NB4 (cell line): ENCODE measurements around the gene MRPL58.

Experiments
- MYC ChIP-seq: IDR thresholded peaks from 2 replicates; pipeline ENCODE4 v1.6.1; 2011; ENCODE audit warnings: low read depth, low read length
- POLR2A ChIP-seq: IDR thresholded peaks from 2 replicates; pipeline ENCODE4 v1.6.1; 2011; ENCODE audit warnings: mild to moderate bottlenecking; ENCODE audit not compliant: insufficient read length; ENCODE audit errors: extremely low read depth
- TF ChIP-seq, protein P1 (sequence below): IDR thresholded peaks from one replicate; pipeline ENCODE4 v1.5.1; 2012; ENCODE audit warnings: low read depth, low read length
- TF ChIP-seq, protein P2 (sequence below): IDR thresholded peaks from 2 replicates; pipeline ENCODE4 v1.6.1; 2011; ENCODE audit warnings: low read depth, low read length

DNA sequence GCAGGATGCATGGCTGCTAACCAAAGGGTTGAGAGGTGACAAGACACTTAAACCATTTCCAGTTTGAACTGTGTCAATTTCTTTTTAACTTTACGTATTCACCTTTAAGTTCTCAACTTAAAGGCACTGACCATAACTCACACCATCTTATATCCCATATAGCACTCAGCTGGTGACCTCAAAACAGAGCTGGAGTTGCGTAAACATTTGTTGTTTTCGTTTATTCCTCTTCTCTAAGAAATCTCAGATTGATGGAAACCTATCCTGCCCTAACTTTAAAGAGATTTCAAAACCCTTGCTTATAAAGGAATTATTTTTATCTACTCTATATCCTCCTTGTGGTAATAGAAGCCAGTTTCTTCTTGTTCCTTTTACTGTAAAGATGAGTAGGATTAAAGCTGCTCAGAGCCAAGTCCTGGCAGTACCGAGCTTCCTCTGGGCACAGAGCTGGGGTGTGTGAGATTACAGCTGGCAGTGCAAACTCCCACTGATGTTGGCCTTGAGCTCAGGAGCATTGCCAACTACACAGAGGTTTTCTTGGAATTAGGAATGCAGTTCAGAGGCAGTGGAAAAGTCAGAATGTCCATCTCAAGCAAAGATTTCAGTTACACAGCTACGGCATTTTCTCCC, 35.9 kb downstream of the MRPL58 start:
- TF ChIP-seq, protein P1, sequence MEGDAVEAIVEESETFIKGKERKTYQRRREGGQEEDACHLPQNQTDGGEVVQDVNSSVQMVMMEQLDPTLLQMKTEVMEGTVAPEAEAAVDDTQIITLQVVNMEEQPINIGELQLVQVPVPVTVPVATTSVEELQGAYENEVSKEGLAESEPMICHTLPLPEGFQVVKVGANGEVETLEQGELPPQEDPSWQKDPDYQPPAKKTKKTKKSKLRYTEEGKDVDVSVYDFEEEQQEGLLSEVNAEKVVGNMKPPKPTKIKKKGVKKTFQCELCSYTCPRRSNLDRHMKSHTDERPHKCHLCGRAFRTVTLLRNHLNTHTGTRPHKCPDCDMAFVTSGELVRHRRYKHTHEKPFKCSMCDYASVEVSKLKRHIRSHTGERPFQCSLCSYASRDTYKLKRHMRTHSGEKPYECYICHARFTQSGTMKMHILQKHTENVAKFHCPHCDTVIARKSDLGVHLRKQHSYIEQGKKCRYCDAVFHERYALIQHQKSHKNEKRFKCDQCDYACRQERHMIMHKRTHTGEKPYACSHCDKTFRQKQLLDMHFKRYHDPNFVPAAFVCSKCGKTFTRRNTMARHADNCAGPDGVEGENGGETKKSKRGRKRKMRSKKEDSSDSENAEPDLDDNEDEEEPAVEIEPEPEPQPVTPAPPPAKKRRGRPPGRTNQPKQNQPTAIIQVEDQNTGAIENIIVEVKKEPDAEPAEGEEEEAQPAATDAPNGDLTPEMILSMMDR: no peak
- TF ChIP-seq POLR2A (no peak), MYC (no peak)
- TF ChIP-seq, protein P2, sequence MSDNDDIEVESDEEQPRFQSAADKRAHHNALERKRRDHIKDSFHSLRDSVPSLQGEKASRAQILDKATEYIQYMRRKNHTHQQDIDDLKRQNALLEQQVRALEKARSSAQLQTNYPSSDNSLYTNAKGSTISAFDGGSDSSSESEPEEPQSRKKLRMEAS: no peak
